AG20443 (cell line): ENCODE data around the gene TSKS.

ENCODE experiments used
- DNase-seq: peaks from one replicate; pipeline ENCODE4 v3.0.0; 2012; ENCODE audit warnings: low spot score, mixed read lengths

Gene TSKS, protein sequence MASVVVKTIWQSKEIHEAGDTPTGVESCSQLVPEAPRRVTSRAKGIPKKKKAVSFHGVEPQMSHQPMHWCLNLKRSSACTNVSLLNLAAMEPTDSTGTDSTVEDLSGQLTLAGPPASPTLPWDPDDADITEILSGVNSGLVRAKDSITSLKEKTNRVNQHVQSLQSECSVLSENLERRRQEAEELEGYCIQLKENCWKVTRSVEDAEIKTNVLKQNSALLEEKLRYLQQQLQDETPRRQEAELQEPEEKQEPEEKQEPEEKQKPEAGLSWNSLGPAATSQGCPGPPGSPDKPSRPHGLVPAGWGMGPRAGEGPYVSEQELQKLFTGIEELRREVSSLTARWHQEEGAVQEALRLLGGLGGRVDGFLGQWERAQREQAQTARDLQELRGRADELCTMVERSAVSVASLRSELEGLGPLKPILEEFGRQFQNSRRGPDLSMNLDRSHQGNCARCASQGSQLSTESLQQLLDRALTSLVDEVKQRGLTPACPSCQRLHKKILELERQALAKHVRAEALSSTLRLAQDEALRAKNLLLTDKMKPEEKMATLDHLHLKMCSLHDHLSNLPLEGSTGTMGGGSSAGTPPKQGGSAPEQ

GRCh38 chr19:49763230-49763629 is at the start of gene TSKS:
Gene TSKS (minus strand): TSS chr19:49763306. CDS start chr19:49763247, 59 bp downstream.
- no peak for DNase-seq

GRCh38 chr19:49812452-49812996 is 49.4 kb upstream of the TSKS start:
- no peak for DNase-seq

DNA sequence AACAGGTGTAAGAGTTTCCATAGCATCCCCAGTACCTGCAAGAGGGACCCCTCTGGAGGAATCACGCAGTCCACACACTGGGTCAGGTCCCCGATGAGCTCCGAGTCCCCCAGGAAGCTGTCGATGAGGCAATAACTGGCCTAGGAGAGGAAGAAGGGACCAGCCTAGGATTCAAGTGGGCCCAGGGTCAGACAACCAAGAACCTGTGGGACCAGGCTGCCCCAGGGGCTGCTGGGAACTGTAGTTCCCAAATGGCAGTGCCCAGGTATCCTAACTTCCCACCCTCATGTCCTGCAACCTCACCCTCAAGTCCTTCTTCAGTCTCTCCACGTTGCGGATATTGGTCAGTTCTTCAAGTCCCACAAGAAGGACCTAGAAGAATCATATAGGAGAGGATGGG is 48.2 kb upstream of the TSKS start:
- DNase-seq: no peak

DNA sequence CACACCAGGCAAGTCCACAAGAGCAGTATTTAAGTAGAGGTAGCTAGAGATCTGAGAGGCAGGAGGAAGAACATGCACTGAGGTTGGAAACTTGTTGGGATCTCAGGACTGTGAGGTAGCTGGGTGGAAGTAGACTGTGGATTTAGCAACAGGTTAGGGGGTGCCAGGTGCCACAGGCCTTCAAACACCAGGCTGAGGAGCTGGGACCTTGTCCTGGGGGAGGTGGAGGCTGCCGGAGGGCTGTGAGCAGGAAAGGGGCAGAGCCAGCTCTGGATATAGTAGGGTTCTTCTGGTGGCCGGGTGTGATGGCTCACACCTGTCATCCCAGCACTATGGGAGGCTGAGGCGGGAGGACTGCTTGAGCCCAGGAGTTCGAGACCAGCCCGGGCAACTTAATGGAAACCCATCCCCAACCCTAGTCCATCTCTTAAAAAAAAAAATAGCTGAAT is 46.9 kb upstream of the TSKS start:
- DNase-seq: no peak

GRCh38 chr19:49809160-49809940 is 46.2 kb upstream of the TSKS start:
- DNase-seq: peak; percentile 58

GRCh38 chr19:49808711-49809159 is 45.6 kb upstream of the TSKS start:
- DNase-seq: peak; percentile 97

- no peak for DNase-seq
Observed at GRCh38 chr19:49807904-49808675, 45.0 kb upstream of the TSKS start.

DNA sequence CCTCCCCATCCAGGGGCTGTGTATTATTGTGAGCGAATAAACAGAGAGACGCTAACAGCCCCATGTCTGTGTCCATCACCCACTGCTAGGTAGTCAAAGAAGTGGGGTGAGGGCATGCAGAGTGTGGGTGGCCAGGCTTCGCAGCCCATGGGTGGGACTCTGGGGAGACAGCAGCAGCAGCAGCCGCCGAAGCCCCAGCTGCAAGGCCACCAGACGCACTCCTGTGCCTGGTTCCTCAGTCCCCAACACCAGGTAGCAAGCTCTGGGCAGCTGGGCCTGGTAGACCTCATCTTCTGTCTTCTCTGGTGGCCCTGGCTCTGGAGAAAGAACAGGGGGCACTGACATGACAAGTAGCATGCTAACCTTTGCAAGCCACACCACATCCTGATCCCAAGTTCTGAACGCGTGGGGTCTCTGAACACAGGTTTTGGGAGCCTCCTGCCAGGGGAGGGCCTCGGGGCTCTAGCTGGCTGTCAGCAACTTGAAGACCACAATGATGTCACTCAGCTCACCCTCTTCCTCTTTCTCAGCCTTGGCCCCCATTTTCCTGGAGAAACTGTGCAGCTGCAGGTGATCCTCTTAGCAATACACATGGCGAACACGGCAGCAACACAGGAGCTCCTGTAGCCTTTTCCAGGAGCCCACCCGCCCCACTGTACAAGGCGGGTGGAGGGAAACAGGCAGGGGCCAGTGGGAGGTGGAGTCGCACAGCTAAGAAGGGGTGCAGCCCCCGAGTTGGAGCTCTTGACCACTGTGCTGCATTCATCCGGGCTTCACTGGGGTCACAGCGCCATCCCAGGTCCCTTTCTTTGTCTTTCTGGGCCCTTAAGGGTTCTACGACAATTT is 44.2 kb upstream of the TSKS start:
- DNase-seq: no peak

- DNase-seq: no peak
Observed at GRCh38 chr19:49806620-49806959, 43.5 kb upstream of the TSKS start.

DNA sequence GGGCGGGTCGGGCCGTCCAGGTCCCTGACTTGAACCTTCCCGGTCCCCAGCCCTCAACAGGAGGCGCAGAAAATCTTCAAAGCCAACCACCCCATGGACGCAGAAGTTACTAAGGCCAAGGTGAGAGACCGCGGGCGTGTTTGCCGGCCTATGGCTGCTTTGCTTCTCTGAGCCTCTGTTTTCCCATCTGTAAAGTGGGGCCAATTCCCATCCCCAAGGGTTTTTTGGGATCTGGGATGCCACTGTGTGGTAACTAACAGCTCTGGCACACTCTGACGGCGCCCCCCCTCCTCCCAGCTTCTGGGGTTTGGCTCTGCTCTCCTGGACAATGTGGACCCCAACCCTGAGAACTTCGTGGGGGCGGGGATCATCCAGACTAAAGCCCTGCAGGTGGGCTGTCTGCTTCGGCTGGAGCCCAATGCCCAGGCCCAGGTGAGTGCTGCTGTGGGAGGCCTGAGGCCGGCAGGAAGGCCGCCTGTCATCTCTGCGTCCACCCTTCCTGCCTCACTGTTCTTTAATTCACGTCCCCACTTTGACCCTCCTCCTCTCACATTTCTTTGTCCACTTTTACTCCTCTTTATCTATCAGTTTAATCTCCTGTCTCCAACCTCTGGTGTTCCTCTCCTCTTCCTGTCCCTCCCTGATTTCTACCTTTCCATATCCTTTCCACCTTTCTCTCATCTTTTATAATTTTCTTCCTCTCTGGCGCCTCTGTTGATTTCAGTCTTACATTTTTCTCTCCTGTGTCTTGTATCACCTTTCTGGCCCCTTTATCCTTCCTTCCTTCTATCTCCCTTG is 42.9 kb upstream of the TSKS start:
- no peak for DNase-seq

- no peak for DNase-seq
Observed at GRCh38 chr19:49803529-49803856, 40.4 kb upstream of the TSKS start.

DNA sequence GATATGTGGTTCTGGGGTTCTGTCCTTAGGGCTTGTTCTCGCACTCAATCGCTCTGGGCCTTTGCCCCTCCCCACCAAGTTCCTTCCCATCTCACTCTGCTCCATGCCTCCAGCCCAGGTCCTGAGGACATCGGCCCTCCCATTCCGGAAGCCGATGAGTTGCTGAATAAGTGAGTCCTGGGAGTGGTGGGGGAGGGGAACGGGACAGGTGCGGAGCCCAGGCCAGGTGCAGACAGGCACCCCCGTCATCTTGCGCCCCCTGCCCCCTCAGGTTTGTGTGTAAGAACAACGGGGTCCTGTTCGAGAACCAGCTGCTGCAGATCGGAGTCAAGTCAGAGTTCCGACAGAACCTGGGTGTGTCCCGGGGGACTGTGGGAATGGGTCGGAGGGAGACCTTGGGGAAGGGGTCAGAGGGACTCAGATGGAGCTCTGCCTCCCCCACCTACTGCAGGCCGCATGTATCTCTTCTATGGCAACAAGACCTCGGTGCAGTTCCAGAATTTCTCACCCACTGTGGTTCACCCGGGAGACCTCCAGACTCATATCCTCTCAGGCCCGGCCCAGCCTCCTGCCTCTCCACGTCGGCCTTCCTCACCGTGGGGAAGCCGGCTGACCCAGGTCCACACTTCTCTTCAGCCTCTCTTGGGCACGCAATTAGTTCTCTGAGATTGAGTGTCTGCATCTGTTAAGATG is 39.9 kb upstream of the TSKS start:
- no peak for DNase-seq

DNA sequence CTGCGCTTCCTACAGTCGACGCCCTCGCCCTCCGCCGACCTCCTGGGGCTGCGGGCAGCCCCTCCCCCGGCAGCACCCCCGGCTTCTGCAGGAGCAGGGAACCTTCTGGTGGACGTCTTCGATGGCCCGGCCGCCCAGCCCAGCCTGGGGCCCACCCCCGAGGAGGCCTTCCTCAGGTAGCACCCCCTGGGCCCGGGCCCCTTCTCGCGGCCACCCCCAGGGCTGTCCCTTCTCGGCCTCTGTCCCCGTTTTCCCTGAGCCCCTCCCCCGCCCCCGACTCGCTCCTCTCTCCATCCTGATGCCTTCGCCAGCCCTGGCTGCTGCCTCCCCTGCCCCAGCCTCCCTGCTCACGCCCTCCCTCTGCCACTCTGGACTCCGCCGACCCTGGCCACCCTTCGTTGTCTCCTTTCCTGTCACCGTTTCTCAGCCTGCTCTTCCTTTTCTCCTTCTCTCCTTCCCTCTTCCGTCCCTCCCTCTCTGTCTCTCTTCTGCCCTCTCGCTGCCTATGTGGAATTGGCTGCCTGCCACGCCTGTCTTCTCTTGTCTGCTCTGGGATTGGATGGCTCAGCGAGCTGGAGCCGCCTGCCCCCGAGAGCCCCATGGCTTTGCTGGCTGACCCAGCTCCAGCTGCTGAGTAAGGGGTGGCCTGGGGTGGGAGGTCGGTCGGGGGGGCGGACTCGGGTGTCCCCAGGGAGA is 39.0 kb upstream of the TSKS start:
- DNase-seq: peak; percentile 88

DNA sequence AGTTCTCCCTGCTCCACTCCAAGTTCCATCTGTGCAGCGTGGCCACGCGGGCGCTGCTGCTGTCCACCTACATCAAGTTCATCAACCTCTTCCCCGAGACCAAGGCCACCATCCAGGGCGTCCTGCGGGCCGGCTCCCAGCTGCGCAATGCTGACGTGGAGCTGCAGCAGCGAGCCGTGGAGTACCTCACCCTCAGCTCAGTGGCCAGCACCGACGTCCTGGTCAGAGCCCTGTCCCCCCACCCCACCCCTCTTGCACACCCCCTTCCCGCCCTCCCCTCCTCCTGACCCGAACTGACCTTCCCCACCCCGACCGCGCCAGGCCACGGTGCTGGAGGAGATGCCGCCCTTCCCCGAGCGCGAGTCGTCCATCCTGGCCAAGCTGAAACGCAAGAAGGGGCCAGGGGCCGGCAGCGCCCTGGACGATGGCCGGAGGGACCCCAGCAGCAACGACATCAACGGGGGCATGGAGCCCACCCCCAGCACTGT is 38.3 kb upstream of the TSKS start:
- DNase-seq: no peak

DNA sequence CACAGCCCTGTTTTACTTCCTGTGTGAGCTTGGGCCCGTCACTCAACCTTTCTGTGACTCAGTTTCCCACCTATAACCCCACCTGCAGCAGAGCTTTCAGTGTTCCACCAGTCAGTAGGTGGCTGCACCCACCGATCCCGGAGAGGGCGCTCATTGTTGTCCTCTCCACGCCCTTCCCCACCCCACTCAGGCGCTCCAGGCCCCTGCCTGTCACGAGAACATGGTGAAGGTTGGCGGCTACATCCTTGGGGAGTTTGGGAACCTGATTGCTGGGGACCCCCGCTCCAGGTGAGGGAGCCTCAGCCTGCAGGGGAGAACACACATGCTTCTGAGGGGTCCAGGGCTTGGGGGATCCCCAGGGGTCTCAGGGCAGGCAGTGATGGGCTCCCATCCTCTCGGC is 37.7 kb upstream of the TSKS start:
- DNase-seq: no peak

GRCh38 chr19:49799798-49800376 is 36.8 kb upstream of the TSKS start:
- DNase-seq: no peak

DNA sequence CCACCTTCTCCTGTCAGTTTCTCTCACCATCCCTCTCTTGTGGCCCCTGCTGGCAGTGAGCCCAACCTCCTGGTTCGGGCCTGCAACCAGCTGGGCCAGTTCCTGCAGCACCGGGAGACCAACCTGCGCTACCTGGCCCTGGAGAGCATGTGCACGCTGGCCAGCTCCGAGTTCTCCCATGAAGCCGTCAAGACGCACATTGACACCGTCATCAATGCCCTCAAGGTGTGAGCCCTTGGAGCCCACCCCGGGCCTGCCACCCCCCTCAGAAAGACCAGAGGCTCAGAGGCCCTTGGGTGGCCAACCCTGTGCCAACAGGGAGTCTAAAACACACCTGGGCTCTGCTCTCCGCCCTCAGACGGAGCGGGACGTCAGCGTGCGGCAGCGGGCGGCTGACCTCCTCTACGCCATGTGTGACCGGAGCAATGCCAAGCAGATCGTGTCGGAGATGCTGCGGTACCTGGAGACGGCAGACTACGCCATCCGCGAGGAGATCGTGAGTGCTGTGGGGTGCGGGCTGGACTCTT is 36.2 kb upstream of the TSKS start:
- DNase-seq: no peak

- no peak for DNase-seq
Observed at GRCh38 chr19:49798574-49798973, 35.5 kb upstream of the TSKS start.
